H9 (cell line): ENCODE results near the gene ISG20. TPM values are rescaled to one million over a fixed set of nuclear protein-coding genes. Genes with fewer than 3 reads are reported as not detected.

Source experiments
- DNase-seq: peaks from one replicate; pipeline ENCODE4 v3.0.0-alpha.2; 2017
- H2AFZ ChIP-seq: one replicate; pipeline ENCODE4 v1.6.1; 2013; ENCODE audit warnings: mild to moderate bottlenecking, low read length, control low read depth, moderate library complexity
- H2AK5ac ChIP-seq: 2 replicates; pipeline ENCODE4 v1.6.1; 2013; ENCODE audit warnings: low read length, control low read depth, mixed read lengths; ENCODE audit not compliant: insufficient read length
- H2BK120ac ChIP-seq: one replicate; pipeline ENCODE4 v1.6.1; 2013; ENCODE audit warnings: low read depth, mild to moderate bottlenecking, low read length, control low read depth, inconsistent platforms; ENCODE audit not compliant: poor library complexity, severe bottlenecking
- H2BK12ac ChIP-seq: 2 replicates; pipeline ENCODE4 v1.6.1; 2013; ENCODE audit warnings: low read length, control low read depth, mixed read lengths, low read depth; ENCODE audit not compliant: insufficient read length
- H2BK15ac ChIP-seq: 2 replicates; pipeline ENCODE4 v1.6.1; 2013; ENCODE audit warnings: low read depth, low read length, control low read depth
- H2BK20ac ChIP-seq: one replicate; pipeline ENCODE4 v1.6.1; 2013; ENCODE audit warnings: low read depth, mild to moderate bottlenecking, low read length, control low read depth, inconsistent platforms; ENCODE audit not compliant: poor library complexity, severe bottlenecking
- H2BK5ac ChIP-seq: 2 replicates; pipeline ENCODE4 v1.6.1; 2013; ENCODE audit warnings: low read length, control low read depth, mixed read lengths; ENCODE audit not compliant: insufficient read length
- H3K14ac ChIP-seq: 2 replicates; pipeline ENCODE4 v1.6.1; 2013; ENCODE audit warnings: low read length, control low read depth; ENCODE audit not compliant: insufficient read depth
- H3K18ac ChIP-seq: 2 replicates; pipeline ENCODE4 v1.6.1; 2013; ENCODE audit warnings: low read depth, mild to moderate bottlenecking, mixed read lengths, low read length, control low read depth; ENCODE audit not compliant: insufficient read length
- H3K23ac ChIP-seq: 2 replicates; pipeline ENCODE4 v1.6.1; 2013; ENCODE audit warnings: low read length, control low read depth, mixed read lengths, low read depth; ENCODE audit not compliant: insufficient read length
- H3K23me2 ChIP-seq: 2 replicates; pipeline ENCODE4 v1.6.1; 2013; ENCODE audit warnings: low read depth, mild to moderate bottlenecking, mixed read lengths, low read length, control low read depth; ENCODE audit not compliant: insufficient read length, poor library complexity, severe bottlenecking
- H3K27ac ChIP-seq: 2 replicates; pipeline ENCODE4 v1.5.1; 2013; ENCODE audit warnings: low read length, control low read depth, mixed read lengths, low read depth; ENCODE audit not compliant: insufficient read length
- H3K27me3 ChIP-seq: 2 replicates; pipeline ENCODE4 v1.6.1; 2013; ENCODE audit warnings: low read length, control low read depth, inconsistent platforms; ENCODE audit not compliant: insufficient read depth
- H3K4ac ChIP-seq: 2 replicates; pipeline ENCODE4 v1.6.1; 2013; ENCODE audit warnings: low read depth, mild to moderate bottlenecking, control low read depth, inconsistent platforms, low read length, moderate library complexity
- H3K4me1 ChIP-seq: 2 replicates; pipeline ENCODE4 v1.6.1; 2013; ENCODE audit warnings: low read length, control low read depth, inconsistent platforms; ENCODE audit not compliant: insufficient read depth
- H3K4me2 ChIP-seq: 2 replicates; pipeline ENCODE4 v1.6.1; 2013; ENCODE audit warnings: low read length, control low read depth, mixed read lengths; ENCODE audit not compliant: insufficient read length, insufficient read depth
- H3K56ac ChIP-seq: 2 replicates; pipeline ENCODE4 v1.6.1; 2013; ENCODE audit warnings: low read depth, mild to moderate bottlenecking, mixed read lengths, low read length, control low read depth; ENCODE audit not compliant: insufficient read length
- H3K79me1 ChIP-seq: 2 replicates; pipeline ENCODE4 v1.6.1; 2013; ENCODE audit warnings: low read depth, mild to moderate bottlenecking, moderate library complexity, low read length, control low read depth, inconsistent platforms; ENCODE audit not compliant: insufficient read depth, poor library complexity, severe bottlenecking
- H3K79me2 ChIP-seq: 2 replicates; pipeline ENCODE4 v1.6.1; 2013; ENCODE audit warnings: low read length, control low read depth, inconsistent platforms; ENCODE audit not compliant: insufficient read depth
- H3K9ac ChIP-seq: 2 replicates; pipeline ENCODE4 v1.6.1; 2013; ENCODE audit warnings: low read length, control low read depth, mixed read lengths; ENCODE audit not compliant: insufficient read length; ENCODE audit errors: extremely low read depth
- H3K9me3 ChIP-seq: one replicate; pipeline ENCODE4 v1.6.1; 2013; ENCODE audit warnings: low read depth, low read length, inconsistent platforms; ENCODE audit not compliant: control insufficient read depth
- H3T11ph ChIP-seq: one replicate; pipeline ENCODE4 v1.6.1; 2013; ENCODE audit warnings: mild to moderate bottlenecking, low read length, control low read depth, inconsistent platforms
- H4K20me1 ChIP-seq: one replicate; pipeline ENCODE4 v1.6.1; 2013; ENCODE audit not compliant: control insufficient read depth, insufficient read length, insufficient read depth
- H4K5ac ChIP-seq: 2 replicates; pipeline ENCODE4 v1.6.1; 2013; ENCODE audit warnings: low read depth, mild to moderate bottlenecking, mixed read lengths, low read length, control low read depth; ENCODE audit not compliant: insufficient read length
- H4K8ac ChIP-seq: replicated peaks from 2 replicates; pipeline ENCODE4 v1.6.1; 2013; ENCODE audit warnings: low read length, control low read depth, mixed read lengths, low read depth; ENCODE audit not compliant: insufficient read length
- H4K91ac ChIP-seq: 2 replicates; pipeline ENCODE4 v1.6.1; 2013; ENCODE audit warnings: low read depth, mild to moderate bottlenecking, moderate library complexity, mixed read lengths, low read length, control low read depth; ENCODE audit not compliant: insufficient read length
- H3K27ac Mint-ChIP-seq, 3 experiments: 2 replicates in 2 of 3; 3 replicates in 1 of 3; pipeline ENCODE4 v1.8.0; 2020 to 2021; ENCODE audit warnings: mixed read lengths in 3 of 3, mild to moderate bottlenecking in 1 of 3, moderate library complexity in 1 of 3
- H3K27me3 Mint-ChIP-seq: 2 replicates; pipeline ENCODE4 v1.8.0; 2021; ENCODE audit warnings: low read depth, mild to moderate bottlenecking, moderate library complexity, mixed read lengths
- H3K36me3 Mint-ChIP-seq, 3 experiments: 2 replicates in 2 of 3; 3 replicates in 1 of 3; pipeline ENCODE4 v1.8.0; 2020 to 2021; ENCODE audit warnings: low read depth in 3 of 3, mixed read lengths in 3 of 3; ENCODE audit not compliant: insufficient read depth in 1 of 3
- H3K4me1 Mint-ChIP-seq, 2 experiments: 2 replicates each; pipeline ENCODE4 v1.8.0; 2020; ENCODE audit warnings: mixed read lengths in 2 of 2
- H3K4me3 Mint-ChIP-seq, 2 experiments: 2 replicates in 1 of 2; 3 replicates in 1 of 2; pipeline ENCODE4 v1.8.0; 2020 to 2021; ENCODE audit warnings: mild to moderate bottlenecking in 2 of 2, mixed read lengths in 2 of 2, moderate library complexity in 1 of 2
- H3K9me3 Mint-ChIP-seq, 2 experiments: 2 replicates in 1 of 2; 3 replicates in 1 of 2; pipeline ENCODE4 v1.8.0; 2020; ENCODE audit warnings: mild to moderate bottlenecking in 2 of 2, mixed read lengths in 2 of 2, moderate library complexity in 1 of 2
- WGBS: extraction: QIAGEN DNeasy Blood & Tissue Kit; methylation state at CpG from one replicate; pipeline ENCODE4 v1.1.7; 2013; ENCODE audit warnings: missing lambda C conversion rate, low lambda C conversion rate, mixed read lengths; ENCODE audit not compliant: insufficient read length; ENCODE audit errors: extremely low coverage; 5-methylcytosine and 5-hydroxymethylcytosine counted together
- total RNA-seq: library from RNA; stranded (reverse); gene quantifications from 2 replicates; pipeline ENCODE4 v1.2.1, GENCODE V29; 2021
- TF ChIP-seq, protein P1 (sequence below): fragments of 200-600 bp; sonication (generic); conservative IDR thresholded peaks from 3 replicates; pipeline ENCODE4 v1.8.0; 2021; ENCODE audit warnings: antibody characterized with exemption, mild to moderate bottlenecking

The ISG20 gene
- total RNA-seq, 1 experiment from 2014 or later: 7.4 TPM

DNA sequence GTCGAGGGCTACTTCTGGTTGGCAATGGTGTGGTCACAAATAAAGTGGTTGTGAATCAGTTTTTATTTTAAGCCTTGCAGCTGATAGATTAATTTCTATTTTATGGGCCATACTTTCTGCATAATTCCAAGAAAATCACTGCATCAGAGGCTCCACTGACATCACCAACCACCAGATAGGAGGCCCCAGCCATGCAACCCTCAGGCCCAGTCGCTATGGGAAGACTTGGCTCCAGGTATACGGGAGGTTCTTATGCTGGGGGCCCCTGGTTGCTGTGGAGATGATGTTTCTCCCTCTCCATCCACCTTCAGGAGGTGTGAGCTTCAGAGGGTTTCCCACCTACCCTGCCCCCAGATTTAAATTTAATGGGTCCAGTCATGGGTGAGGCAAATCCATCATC, 57.4 kb downstream of the ISG20 start:
- Histone ChIP-seq H3K27ac (no peak overlapping the region), H2AFZ (no peak overlapping the region), H3K27me3 (no peaks in the 10 kb centered on the region), H4K20me1 (no peaks in the 10 kb centered on the region), H3T11ph (no peak overlapping the region), H2BK12ac (no peak overlapping the region), H4K5ac (no peak overlapping the region), H3K4ac (no peak overlapping the region), H2BK15ac (no peak overlapping the region), H3K56ac (no peak overlapping the region), H3K4me1 (no peaks in the 10 kb centered on the region), H3K18ac (no peak overlapping the region), H3K9ac (no peak overlapping the region), H3K23ac (no peak overlapping the region), H4K91ac (no peak overlapping the region), H2AK5ac (no peak overlapping the region), H2BK5ac (no peak overlapping the region), H3K9me3 (no peaks in the 10 kb centered on the region), H3K23me2 (no peaks in the 10 kb centered on the region), H2BK120ac (no peak overlapping the region), H3K14ac (no peak overlapping the region), H3K79me1 (no peaks in the 10 kb centered on the region), H3K79me2 (no peaks in the 10 kb centered on the region), H3K4me2 (no peak overlapping the region), H4K8ac (no peak overlapping the region), H2BK20ac (no peak overlapping the region)
- TF ChIP-seq, protein P1, sequence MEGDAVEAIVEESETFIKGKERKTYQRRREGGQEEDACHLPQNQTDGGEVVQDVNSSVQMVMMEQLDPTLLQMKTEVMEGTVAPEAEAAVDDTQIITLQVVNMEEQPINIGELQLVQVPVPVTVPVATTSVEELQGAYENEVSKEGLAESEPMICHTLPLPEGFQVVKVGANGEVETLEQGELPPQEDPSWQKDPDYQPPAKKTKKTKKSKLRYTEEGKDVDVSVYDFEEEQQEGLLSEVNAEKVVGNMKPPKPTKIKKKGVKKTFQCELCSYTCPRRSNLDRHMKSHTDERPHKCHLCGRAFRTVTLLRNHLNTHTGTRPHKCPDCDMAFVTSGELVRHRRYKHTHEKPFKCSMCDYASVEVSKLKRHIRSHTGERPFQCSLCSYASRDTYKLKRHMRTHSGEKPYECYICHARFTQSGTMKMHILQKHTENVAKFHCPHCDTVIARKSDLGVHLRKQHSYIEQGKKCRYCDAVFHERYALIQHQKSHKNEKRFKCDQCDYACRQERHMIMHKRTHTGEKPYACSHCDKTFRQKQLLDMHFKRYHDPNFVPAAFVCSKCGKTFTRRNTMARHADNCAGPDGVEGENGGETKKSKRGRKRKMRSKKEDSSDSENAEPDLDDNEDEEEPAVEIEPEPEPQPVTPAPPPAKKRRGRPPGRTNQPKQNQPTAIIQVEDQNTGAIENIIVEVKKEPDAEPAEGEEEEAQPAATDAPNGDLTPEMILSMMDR: no peak
- H3K27ac Mint-ChIP-seq: no peak overlapping the region
- DNase-seq: no peak
- WGBS: no CpG with 5 or more reads among the region's 3 CpGs
- no peak overlapping the region for H3K4me3 Mint-ChIP-seq
- H3K36me3 Mint-ChIP-seq: no peaks in the 10 kb centered on the region
- H3K4me1 Mint-ChIP-seq: no peaks in the 10 kb centered on the region
- H3K27me3 Mint-ChIP-seq: peaks cover 48% of the 10 kb centered on the region
- H3K9me3 Mint-ChIP-seq: no peaks in the 10 kb centered on the region
